NCI-H1092 (cell line): ENCODE results near the gene PTPRG.
"Not testable (repeated sequence)": the region's sequence is repeated elsewhere in the genome, so short reads cannot be mapped to it uniquely, and the experiment has no call there.

ENCODE experiments used
- DNase-seq: peaks from one replicate; lab custom pipeline; 2025; lab: John Stamatoyannopoulos, UW

PTPRG gene

DNA sequence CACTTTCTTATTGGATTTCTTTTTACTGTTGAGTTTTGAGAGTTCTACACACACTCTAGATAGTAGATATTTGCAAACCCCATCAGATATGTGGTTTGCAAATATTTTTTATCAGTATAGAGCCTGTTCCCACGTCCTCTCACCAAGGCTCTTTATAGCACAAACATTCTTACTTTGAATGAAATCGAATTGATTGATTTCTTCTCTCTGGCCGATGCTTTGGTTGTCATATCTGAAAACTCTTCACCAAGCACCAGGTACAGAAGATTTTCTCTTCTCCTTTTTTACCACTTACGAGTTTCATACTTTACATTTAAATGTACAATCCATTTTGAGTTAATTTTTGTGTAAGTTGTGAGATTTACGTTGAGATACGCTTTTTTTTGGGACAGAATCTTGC is 163.4 kb downstream of the PTPRG start:
- DNase-seq = no peak

DNA sequence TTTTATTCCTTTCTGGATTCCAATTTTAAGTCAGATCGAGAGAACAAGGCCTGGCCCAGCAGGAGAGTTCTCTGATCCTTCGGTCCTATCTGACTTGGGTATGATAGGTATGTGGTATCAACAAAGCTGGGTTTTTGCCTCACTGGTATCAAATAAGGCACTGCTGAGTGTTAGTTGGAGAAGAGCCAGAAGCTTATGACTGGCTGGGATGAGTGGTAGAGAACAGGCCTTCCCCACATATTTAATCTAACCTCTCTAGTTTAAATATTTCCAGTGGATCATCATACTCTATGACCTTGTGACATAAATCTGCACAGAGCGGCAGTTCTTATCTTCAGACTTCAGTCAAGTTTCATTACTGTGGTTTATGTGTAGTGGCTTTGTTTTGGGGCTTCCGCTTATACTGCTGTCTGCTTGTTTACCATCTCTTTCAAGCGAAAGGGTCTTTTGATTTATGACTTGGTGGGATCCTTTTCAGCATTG is 164.5 kb downstream of the PTPRG start:
- no peak for DNase-seq

DNA sequence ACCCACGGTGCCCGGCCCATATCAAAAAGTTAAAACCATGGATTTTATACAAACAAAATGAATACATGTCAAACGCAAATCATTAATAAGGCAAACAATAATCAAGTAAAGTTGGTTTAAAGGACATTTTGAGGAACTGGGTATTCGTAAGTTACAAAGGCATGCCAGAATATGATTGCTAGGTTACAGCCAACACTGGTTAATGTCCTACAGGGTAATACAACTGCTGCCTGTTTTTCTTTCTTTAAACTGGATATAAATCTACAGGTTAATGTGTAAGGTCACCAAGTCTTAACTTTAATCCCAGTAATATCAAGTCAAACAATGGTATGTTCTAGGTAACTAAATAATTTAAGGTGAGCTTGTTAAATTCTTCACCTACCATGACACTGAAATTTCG is 166.1 kb downstream of the PTPRG start:
- no peak for DNase-seq

DNA sequence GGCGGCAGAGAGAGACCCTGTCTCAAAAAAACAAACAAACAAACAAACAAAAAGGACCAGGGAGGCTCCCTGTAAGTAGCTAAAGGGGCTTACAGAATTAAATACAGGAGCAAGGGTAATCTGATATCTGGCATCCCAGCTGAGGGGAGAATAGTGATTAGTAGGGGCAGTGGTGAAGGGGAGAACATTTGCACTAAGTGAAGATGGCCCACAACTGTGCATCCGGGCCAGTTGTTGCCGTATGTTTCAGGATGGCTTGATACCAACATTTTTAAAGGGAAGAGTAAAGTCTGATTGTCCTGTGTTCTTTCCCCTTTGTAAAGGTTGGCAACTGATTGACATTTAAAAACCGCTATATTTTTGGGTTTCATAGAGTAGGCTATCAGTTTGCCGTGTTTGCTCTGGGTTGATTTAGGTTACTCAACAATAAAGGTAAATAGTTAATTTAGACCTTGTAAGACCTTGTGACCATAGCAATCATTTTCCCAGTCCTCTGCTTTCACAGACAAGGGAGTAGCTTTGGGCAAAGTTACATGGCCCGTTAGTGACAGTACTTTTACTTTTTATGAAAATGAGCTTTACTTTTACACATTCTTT is 167.8 kb downstream of the PTPRG start:
- DNase-seq = no peak

DNA sequence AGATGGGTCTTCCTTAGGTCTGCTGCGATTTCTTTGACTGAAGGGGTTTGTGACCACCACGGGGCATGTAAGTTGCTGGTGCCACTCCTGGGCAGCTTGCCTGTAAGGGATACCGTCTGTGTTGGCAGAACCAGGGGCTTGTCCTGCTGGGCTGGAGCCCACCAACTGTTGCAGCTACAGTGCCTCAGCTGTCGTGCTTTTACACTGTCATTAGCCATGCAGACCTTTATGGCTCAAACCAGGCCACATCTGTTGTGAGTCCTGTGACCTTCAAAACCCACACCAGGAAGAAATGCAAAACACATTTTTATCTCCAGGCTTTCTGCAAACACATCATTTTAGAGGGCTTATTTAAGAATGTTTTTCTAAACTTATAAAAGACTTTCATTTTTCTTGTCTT is 168.7 kb downstream of the PTPRG start:
- no peak for DNase-seq

DNA sequence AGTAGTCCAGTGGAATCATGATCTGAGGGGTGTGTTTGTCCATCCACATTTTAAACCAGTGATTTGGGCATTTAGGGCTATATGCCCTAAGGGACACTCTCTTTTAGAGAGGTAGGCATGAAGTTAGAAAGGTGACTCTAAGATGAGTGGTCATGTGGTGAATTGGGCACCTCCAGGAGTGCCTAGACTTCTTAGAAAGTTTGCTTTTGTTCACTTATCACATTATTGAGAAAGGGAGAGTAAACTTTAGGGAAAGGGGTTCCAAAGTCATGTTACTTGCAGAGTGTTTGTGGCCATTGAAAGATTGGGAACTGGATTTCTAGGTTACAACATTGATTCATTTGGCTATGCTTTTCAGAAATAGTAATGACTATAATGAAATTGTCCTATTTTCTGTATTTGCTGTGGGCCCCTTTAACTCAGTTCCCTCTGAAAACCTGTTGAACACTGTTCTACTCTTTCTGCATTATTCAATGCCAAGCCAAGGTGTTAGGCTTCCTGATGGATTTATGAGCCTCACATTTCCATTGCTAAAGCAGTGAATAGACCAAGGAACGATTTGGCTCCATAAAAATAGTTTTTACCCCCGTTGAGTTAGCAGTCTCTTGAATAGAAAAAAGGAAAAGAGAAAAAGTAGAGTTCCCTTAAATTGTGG is 169.3 kb downstream of the PTPRG start:
- DNase-seq = no peak

DNA sequence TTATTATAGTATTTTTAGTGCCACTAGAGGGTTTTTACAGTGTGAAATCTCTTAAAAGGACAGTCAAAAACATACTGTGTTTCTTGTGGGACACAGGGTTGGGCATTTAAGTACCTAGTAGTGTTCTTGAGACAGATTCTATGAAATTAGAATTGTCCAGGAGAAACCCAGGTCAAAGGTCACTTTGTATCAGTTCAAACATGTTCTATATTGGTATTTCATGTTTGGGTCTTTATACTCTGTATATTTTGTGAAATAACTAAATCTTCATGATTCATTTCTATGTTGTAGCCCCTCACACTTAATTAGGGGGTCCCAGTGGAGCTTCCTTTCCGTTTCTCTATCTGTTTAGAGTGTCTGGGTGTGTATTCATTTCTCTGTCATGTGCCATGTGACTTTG is 171.6 kb downstream of the PTPRG start:
- DNase-seq = no peak

DNA sequence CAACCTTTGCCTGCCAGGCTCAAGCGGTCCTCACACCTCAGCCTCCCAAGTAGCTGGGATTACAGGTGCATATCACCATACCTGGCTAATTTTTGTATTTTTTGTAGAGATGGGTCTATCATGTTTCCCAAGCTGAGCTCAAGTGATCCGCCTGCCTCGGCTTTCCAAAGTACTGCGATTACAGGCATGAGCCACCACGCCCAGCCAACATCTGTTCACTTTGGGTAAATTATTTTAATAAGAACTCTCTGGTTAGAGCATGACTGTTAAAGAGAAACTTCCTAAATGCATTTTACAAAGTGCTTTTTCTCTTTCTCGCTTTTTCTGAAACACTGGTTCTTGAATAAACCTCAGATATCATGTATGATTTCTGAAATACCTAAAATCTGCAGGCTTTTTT is 172.5 kb downstream of the PTPRG start:
- DNase-seq = no peak

DNA sequence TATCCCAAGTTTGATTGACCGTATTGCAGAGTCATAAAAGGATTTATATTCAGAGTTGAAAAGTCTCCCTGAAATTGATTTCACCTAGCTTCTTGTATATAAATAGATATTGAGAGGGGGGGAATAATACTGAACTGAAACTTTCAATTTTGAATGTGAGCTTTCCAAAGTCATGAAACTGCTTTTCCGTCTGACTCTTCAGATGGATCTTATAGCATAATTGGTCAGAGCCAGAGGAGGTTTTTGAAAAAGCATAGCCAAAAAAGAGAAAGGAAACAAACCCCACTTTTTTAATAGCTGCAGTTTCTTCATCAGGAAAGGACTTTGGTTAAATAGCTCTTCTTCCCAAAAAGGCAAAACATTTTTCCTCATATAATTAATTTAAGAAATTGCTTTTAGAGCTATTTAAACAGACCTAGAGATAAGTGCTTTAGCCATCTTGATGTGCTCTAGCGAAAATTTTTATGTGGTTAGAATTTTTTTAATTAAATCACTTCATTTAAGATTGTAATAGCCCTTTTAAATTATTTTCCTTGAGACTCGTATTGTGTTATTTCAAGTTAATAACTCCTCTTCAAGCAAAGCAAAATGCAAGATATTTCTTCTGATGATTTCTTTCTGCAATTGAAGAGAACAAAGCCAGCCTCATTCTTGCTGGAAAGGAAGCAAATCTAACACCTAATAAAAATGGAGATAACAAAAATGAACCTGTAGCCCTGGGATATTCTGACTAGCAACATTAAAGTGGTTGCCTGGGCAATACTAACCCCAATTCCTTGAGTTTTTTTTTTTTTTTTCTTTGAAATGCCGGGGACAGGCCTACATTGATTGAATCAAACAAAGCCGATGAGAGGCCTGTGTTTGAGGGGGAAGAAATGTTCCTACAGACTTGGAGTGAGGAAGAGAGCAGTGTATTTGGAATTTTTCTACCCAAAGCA is 173.6 kb downstream of the PTPRG start:
- no peak for DNase-seq

DNA sequence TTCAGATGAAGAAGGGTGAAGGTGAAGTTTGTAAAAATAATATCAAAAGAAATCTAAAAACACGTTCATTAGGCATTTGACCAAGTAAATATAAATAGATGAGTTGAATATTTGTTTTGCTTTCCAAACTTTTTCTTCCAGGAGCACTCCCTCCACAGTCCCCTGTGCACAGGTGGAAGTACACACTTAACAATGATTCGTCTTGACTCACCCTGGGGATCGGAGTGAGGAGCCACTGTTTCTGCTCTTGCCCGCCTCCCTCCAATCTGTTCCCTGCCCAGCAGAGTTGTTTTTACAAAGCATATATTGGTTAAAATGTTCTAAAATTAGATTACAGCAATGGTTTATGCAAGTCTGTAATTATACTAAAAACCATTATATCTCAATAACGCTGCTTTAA is 175.1 kb downstream of the PTPRG start:
- no peak for DNase-seq

DNA sequence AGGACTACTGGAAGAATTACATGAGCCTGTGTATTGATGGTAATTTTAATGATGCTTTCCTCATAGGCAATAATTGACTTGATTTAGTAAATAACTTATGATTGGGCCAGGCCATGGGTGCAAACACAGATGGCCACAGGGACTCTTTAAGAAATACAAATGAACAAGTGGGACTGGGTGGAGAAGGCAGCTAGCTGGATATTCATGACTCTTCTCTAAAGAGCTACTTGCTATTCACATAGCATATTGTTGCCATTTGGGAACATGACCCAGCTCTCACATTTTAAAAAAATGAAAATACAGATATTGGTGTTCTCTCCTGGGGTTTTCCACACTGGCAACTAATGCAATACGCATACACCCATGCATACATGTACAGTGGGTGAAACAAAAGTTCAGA is 178.3 kb downstream of the PTPRG start:
- DNase-seq = no peak

DNA sequence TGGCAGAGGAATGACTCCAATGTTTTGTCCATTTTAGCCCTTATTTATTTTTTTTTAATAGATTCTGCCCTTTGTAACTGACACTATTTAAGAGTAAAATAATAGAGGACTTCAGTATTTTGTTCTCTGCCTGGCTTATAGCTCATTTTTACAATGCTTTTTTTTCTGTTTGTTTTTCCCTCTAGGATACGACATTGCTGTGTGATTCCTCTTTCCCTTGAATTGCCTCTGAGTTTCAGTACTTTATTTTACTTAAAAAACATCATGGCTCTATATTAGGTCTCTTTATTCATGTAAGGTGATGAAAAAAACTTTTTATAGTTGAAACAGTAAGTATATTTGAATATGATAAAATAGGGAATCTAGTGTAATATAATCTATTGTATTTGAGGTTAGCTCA is 179.1 kb downstream of the PTPRG start:
- DNase-seq = no peak

DNA sequence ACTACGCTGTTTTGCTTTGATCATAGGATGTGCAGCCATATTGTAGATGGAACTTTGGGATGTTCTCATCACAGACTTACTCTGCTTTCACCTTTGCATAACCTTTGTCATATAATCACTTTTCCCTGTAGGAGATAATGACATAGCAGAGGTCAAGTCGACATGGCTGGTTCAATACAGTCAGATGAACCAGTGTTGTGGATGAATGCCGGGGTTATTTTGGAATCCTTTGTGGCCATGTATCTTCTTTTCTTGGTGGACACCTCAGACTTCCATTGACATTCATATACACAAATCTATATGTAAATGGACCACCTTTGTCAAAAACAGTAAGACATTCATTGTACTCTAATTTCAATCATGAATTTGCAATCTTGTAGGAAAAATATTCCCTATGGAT is 180.2 kb downstream of the PTPRG start:
- no peak for DNase-seq

DNA sequence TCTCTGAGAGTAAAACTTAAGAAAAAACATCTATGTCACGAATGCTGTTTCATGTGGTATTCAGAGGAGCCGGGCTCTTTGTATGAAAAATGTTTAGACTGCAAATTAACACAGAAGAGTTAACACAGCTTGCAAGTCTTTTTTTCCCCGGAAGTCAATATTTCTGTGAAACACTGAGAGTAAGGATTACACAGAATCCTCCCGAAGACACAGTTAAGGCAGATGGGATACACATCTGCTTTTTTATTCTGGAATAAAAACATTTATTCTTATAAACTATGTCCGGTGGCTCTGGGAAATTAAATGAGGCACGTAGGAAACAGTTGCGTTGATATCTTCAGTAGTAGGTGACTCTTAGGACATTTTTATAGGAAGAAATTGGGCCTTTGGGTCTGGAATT is 180.6 kb downstream of the PTPRG start:
- no peak for DNase-seq

DNA sequence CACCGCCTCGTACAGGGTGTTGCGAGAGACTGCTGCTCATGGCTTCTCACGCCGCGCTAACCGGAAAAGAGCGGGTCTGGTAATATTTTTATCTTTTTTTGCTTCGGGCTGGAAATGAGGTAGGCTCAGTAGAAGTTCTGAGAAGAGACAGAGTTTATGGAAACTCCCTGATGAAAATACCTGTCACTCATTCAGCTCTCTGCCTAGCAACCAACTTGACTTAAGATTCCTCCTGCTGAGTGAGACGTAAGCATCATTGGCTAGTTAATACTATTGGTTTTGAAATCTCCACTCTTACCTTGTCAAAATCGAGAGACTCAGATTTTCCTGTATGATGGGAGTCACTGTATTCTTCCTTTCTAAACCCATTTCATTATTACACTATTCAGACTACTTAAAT is 181.7 kb downstream of the PTPRG start:
- DNase-seq = no peak

DNA sequence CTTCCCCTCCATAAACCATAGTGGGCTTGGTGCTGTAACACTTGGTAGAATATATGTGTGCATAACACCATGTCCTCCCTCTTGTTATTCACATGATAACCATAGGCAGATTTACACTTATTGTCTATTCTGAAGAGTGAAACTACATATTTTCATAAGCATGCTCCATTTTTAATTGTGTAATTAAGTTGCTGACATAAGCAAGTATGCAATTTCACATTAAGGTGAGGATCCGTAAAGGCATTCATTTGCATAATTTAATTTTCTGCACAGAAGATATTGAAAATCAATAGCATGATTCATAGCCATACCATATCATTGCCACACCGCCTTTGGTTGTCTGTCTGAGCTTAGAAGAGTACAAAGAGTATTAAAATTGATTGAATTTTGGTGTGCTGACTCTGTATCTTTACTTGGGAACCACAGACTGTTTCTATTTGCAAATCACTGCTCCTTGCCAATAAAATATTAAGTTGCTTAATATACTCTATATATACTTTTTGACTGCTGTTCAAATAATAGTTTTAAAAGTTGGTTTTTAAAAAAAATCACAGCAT is 182.4 kb downstream of the PTPRG start:
- no peak for DNase-seq

DNA sequence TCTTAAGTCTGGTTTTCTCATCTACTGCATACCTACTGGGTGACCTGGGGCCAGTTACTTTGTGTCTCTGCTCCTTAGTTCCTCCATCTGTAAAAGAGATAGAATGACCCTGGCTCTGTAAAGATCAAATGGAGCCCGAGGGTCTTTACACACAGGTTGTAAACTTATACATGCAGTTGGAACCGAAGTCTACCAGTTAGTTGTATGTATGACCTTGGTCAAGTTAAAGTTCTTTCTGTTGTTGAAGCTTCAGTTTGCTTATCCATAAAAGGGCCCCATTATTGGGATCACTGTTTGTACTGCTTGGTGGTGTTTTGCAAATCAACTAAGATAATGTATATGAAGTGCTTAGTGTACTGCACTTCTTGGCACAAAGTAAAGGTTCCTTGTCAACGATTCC is 186.9 kb downstream of the PTPRG start:
- no peak for DNase-seq

DNA sequence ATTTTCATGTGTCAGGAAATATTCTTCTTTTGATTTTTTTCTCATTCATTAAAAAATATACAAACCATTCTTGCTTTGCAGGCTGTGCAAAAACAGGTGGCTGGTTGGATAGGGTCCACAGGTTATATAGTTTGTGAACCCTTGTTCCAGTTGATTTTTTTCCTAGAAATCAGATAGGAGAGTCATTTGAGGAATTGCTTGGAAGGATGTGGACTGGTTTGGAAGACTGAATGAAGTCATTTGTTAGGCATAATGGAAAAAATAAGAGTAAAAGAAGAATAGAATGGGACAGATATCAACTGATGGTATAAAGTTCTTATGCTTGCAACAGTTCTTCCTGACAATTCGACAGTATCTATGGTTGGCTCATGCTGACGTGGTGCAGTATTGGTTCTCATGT is 189.4 kb downstream of the PTPRG start:
- DNase-seq = no peak

DNA sequence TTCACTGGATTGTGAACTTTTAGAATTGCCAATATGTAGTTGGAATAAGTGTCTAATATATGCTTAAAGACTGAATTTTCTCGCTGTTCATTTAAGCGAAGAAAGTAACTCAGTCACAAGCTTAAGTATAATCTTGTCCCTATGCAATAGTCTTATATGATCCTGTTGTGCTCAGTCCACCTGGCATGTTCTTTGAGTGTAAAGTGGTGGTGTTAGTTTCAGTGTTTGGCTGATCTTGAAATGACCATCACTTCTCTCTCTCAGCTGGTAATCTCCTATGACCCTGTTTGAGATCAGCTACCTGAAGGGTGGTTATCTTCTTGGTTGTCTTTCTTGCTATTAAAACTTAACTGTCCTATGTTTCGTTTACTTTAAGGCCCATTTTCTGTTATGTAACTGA is 197.5 kb downstream of the PTPRG start:
- DNase-seq = no peak

DNA sequence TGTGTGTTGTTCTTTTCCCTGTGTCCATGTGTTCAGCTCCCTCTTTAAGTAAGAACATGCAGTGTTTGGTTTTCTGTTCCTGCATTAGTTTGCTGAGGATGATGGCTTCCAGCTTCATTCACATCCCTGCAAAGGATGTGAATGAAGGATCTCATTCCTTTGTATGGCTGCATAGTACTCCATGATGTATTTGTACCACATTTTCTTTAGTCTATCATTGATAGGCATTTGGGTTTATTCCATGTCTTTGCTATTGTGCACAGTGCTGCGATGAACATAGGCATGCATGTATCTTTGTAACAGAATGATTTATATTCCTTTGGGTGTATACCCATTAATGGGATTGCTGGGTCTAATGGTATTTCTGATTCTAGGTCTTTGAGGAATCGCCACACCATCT is 199.4 kb downstream of the PTPRG start:
- not testable (repeated sequence) for DNase-seq

DNA sequence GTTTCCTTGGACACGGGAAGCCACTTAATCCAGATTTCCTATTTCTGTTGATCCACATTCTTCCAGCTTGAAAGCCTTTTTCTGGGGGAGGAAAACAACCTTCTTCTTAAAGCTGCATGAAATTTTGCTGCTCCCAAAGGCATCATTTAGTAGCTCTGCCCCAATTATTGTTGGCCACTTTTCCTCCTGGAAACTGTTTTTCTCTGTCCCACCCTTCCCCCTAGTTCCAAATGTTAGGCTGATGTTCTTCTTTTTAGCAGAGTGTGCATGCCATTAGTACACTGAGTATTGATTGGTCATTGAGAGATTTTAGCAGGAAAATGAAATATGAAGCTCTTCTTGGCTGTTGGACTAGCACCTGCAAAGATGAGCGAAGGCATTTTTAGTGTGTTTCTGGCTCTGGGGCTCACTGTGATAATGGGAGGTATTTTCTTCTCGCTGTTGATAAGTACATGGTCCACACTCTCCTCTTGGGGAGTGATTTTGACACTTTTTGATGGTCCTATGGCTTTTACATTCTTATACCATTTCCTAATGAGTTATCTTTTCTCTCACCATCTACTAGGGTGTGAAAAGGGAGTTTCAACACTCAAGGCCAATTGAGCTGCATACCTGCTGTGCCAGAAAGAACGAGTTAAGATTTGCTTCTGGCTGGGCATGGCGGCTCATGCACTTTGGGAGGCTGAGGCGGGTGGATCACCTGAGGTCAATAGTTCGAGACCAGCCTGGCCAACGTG is 200.5 kb downstream of the PTPRG start:
- DNase-seq = no peak
